OCI-LY1 (cell line): ENCODE results near the gene EML5.

ENCODE experiments used
- H2AFZ ChIP-seq: fragments of 200-600 bp; sonication (generic), shearing (Covaris generic); 2 replicates; pipeline ENCODE4 v1.6.0; 2014; ENCODE audit warnings: antibody characterized with exemption, mild to moderate bottlenecking, low read length
- H3F3A ChIP-seq: fragments of 200-600 bp; sonication (generic), shearing (Covaris generic); 2 replicates; pipeline ENCODE4 v1.6.0; 2014; ENCODE audit warnings: mild to moderate bottlenecking, antibody characterized with exemption, low read length, moderate library complexity; ENCODE audit not compliant: insufficient read depth
- H3K27ac ChIP-seq: fragments of 200-600 bp; sonication (generic); 2 replicates; pipeline ENCODE4 v1.5.1; 2014; ENCODE audit warnings: low read length, mixed run types, mild to moderate bottlenecking, low read depth; ENCODE audit not compliant: poor library complexity, severe bottlenecking
- H3K27me3 ChIP-seq: fragments of 200-600 bp; sonication (generic); 2 replicates; pipeline ENCODE4 v1.6.0; 2014; ENCODE audit warnings: antibody characterized with exemption, mild to moderate bottlenecking, low read length, moderate library complexity; ENCODE audit not compliant: insufficient read depth
- H3K36me3 ChIP-seq: fragments of 200-600 bp; sonication (generic); 2 replicates; pipeline ENCODE4 v1.6.1; 2014; ENCODE audit warnings: mild to moderate bottlenecking, antibody characterized with exemption, low read length, moderate library complexity, mixed read lengths; ENCODE audit not compliant: insufficient read depth
- H3K4me1 ChIP-seq: fragments of 200-600 bp; sonication (generic); 2 replicates; pipeline ENCODE4 v1.5.1; 2014; ENCODE audit warnings: mild to moderate bottlenecking, low read length, moderate library complexity; ENCODE audit not compliant: insufficient read depth, severe bottlenecking
- H3K4me2 ChIP-seq: fragments of 200-600 bp; sonication (generic), shearing (Covaris generic); 2 replicates; pipeline ENCODE4 v1.6.1; 2014; ENCODE audit warnings: low read length
- H3K4me3 ChIP-seq: fragments of 200-600 bp; sonication (generic); 2 replicates; pipeline ENCODE4 v1.5.1; 2014; ENCODE audit warnings: low read length, low read depth, mild to moderate bottlenecking, mixed read lengths; ENCODE audit not compliant: poor library complexity, severe bottlenecking
- H3K79me2 ChIP-seq: fragments of 200-600 bp; shearing (Covaris generic); 2 replicates; pipeline ENCODE4 v1.6.1; 2016; ENCODE audit warnings: mixed run types, low read length, mixed read lengths; ENCODE audit not compliant: insufficient read depth
- H3K9ac ChIP-seq: fragments of 200-600 bp; sonication (generic), shearing (Covaris generic); 2 replicates; pipeline ENCODE4 v1.6.1; 2014; ENCODE audit warnings: mild to moderate bottlenecking, low read length, mixed read lengths
- H3K9me2 ChIP-seq: fragments of 200-600 bp; sonication (generic), shearing (Covaris generic); 2 replicates; pipeline ENCODE4 v1.6.1; 2014; ENCODE audit warnings: low read depth, mild to moderate bottlenecking, low read length, mixed read lengths
- H3K9me3 ChIP-seq: fragments of 200-600 bp; shearing (Covaris generic); 2 replicates; pipeline ENCODE4 v1.6.1; 2014; ENCODE audit warnings: low read length, mixed read lengths
- H4K20me1 ChIP-seq: fragments of 200-600 bp; sonication (generic), shearing (Covaris generic); 2 replicates; pipeline ENCODE4 v1.6.0; 2016; ENCODE audit warnings: mild to moderate bottlenecking, low read length; ENCODE audit not compliant: insufficient read depth
- CTCF ChIP-seq: fragments of 200-600 bp; sonication (generic), shearing (Covaris generic); IDR thresholded peaks from 2 replicates; pipeline ENCODE4 v1.5.1; 2017; ENCODE audit warnings: mild to moderate bottlenecking, antibody characterized with exemption, low read length, moderate library complexity, mixed read lengths
- EZH2 ChIP-seq: fragments of 200-600 bp; sonication (generic), shearing (Covaris generic); IDR thresholded peaks from 2 replicates; pipeline ENCODE4 v1.8.0; 2017; ENCODE audit warnings: borderline replicate concordance, mixed run types, mild to moderate bottlenecking, antibody characterized with exemption, low read length, moderate library complexity, mixed read lengths

Gene EML5

GRCh38 chr14:88617479-88617878, 175.3 kb downstream of the EML5 start:
- TF ChIP-seq EZH2 (no peak), CTCF (no peak)

GRCh38 chr14:88616697-88617096, 176.1 kb downstream of the EML5 start:
- Histone ChIP-seq H3K4me3 (no peak overlapping the region), H3K4me2 (no peak overlapping the region), H3K36me3 (peaks cover 21% of the 10 kb centered on the region), H3K9me2 (no peaks in the 10 kb centered on the region), H3K79me2 (no peaks in the 10 kb centered on the region), H3K27me3 (no peaks in the 10 kb centered on the region), H3K4me1 (no peaks in the 10 kb centered on the region), H4K20me1 (no peaks in the 10 kb centered on the region), H3F3A (no peaks in the 10 kb centered on the region), H2AFZ (no peak overlapping the region), H3K27ac (no peak overlapping the region), H3K9me3 (no peaks in the 10 kb centered on the region), H3K9ac (no peak overlapping the region)
- TF ChIP-seq EZH2 (no peak), CTCF (no peak)

More at GRCh38 chr14:88617479-88617878, 175.3 kb downstream of the EML5 start:
- H3K27ac ChIP-seq = no peak overlapping the region
- no peak overlapping the region for H3K4me3 ChIP-seq
- H3K36me3 ChIP-seq = peaks cover 15% of the 10 kb centered on the region
- H3K9me2 ChIP-seq = no peaks in the 10 kb centered on the region
- no peak overlapping the region for H3K9ac ChIP-seq
- no peaks in the 10 kb centered on the region for H3K79me2 ChIP-seq
- H3F3A ChIP-seq = no peaks in the 10 kb centered on the region
- no peak overlapping the region for H2AFZ ChIP-seq
- no peaks in the 10 kb centered on the region for H3K27me3 ChIP-seq
- H4K20me1 ChIP-seq = no peaks in the 10 kb centered on the region
- no peak overlapping the region for H3K4me2 ChIP-seq
- no peaks in the 10 kb centered on the region for H3K9me3 ChIP-seq
- no peaks in the 10 kb centered on the region for H3K4me1 ChIP-seq

GRCh38 chr14:88614218-88614907, 178.4 kb downstream of the EML5 start:
- H3K9ac ChIP-seq = no peak overlapping the region
- no peaks in the 10 kb centered on the region for H3K9me2 ChIP-seq
- H3K36me3 ChIP-seq = peaks cover 44% of the 10 kb centered on the region
- no peaks in the 10 kb centered on the region for H3K27me3 ChIP-seq
- no peaks in the 10 kb centered on the region for H3K79me2 ChIP-seq
- no peaks in the 10 kb centered on the region for H3F3A ChIP-seq
- no peak overlapping the region for H3K27ac ChIP-seq
- H3K4me3 ChIP-seq = no peak overlapping the region
- H3K4me1 ChIP-seq = no peaks in the 10 kb centered on the region
- H3K9me3 ChIP-seq = no peaks in the 10 kb centered on the region
- no peaks in the 10 kb centered on the region for H4K20me1 ChIP-seq
- H2AFZ ChIP-seq = no peak overlapping the region
- TF ChIP-seq CTCF = no peak
- TF ChIP-seq EZH2 = no peak
- H3K4me2 ChIP-seq = no peak overlapping the region
